HG02798 (cell line): ENCODE measurements around the gene PDIA3.
"Not testable (repeated sequence)": the region's sequence is repeated elsewhere in the genome, so short reads cannot be mapped to it uniquely, and the experiment has no call there.

Experiments
- ATAC-seq: cut with Tn5 transposase; IDR thresholded peaks from one replicate; pipeline ENCODE4 v1.9.1; 2021; ENCODE audit warnings: mild to moderate bottlenecking; ENCODE audit not compliant: unreplicated experiment, poor library complexity

The PDIA3 gene

DNA sequence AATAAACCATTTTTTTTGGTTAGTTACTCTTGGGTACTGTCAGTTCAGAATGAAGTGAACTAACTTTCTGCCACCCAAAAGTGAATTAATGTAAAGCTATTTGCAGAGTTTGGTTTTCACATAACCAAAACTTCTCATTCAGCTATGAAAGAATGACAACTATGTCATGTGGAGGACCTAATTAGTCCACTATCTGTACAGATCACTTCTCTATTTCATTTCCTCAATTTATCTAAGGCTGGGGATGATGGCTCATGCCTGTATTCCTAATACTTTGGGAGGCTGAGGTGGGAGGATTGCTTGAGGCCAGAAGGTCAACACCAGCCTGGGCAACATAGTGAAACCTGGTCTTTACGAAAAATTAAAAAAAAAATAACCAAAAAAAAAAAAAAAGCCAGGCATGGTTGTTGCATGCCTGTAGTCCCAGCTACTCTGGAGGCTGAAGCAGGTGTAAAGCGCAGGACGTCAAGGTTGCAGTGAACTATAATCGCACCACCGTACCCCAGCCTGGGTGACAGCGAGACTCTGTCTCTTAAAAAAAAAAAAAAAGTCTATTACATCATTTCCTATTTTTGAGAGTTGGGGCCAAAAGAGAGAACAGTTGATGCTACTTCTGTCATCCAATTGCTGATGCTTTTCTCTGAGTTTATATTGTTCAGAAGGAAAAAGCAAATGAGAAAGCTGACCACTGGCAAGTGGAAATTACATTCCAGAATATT, 62.9 kb downstream of the PDIA3 start:
- peak; percentile 72 for ATAC-seq

DNA sequence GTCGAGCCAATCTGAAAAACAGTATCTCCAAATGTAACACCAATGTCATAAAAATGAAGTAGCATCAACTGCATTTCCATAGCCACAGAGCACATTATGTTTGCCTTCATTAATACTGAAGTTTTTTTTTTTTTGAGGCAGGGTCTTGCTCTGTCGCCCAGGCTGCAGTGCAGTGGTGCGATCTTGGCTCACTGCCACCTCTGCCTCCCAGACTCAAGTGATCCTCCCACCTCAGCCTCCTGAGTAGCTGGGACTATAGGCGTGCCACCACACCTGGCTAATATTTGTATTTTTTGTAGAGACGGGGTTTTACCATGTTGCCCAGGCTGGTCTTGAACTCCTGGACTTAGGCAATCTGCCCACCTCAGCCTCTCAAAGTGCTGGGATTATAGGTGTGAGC, 68.8 kb downstream of the PDIA3 start:
- ATAC-seq: not testable (repeated sequence)

DNA sequence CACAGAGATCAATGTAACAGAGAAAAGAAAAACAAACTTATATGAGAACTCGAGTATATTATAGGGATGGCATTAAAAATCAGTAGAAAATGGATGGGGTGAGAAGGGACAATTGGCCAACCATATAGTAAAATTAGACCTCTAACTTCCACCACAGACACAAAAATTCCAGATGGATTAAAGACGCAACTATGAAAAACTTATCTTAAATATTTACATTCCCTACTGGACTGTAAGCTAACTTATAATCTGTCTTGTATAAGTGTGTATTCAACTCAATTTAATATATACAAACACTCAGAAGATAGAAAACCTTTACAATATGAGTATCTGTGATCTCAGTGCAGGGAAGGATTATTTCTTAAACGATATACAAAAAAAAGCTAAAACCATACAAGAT, 75.3 kb downstream of the PDIA3 start:
- ATAC-seq: no peak
